Esophagus mucosa (tissue), 1 donor: ENCODE results near the gene DNAH6. TPM values are rescaled to one million over a fixed set of nuclear protein-coding genes. Genes with fewer than 3 reads are reported as not detected.
A peak's percentile ranks its signal among the peaks of the same experiment; 100 is the strongest.

ENCODE experiments used
- ATAC-seq: fragments of 200-7000 bp; cut with Tn5 transposase; one replicate; pipeline ENCODE4 v1.9.1; 2020
- total RNA-seq: library from RNA; stranded (reverse); gene quantifications from one replicate; pipeline ENCODE4 v1.2.4, GENCODE V29; 2023
- donor health status: DM: yes; HTN: yes; CAD: no.

DNAH6 gene
- total RNA-seq, 1 donor from 2014 or later, result 0.04 TPM

GRCh38 chr2:84631047-84631446 lies 114.7 kb downstream of the DNAH6 start:
- ATAC-seq, result peak; percentile 59

GRCh38 chr2:84631985-84632384 lies 115.7 kb downstream of the DNAH6 start:
- no peak for ATAC-seq

GRCh38 chr2:84636080-84636971 lies 120.0 kb downstream of the DNAH6 start:
- ATAC-seq, result no peak

GRCh38 chr2:84639751-84640150 lies 123.5 kb downstream of the DNAH6 start:
- no peak for ATAC-seq

- ATAC-seq, result no peak
These were observed 124.1 kb downstream of the DNAH6 start for GRCh38 chr2:84640411-84640810.

- no peak for ATAC-seq
These were observed 124.7 kb downstream of the DNAH6 start for GRCh38 chr2:84641021-84641420.

GRCh38 chr2:84643991-84644390 lies 127.7 kb downstream of the DNAH6 start:
- no peak for ATAC-seq

GRCh38 chr2:84646514-84646913 lies 130.2 kb downstream of the DNAH6 start:
- ATAC-seq, result no peak

- no peak for ATAC-seq
These were observed 131.0 kb downstream of the DNAH6 start for GRCh38 chr2:84647267-84647666.

- no peak for ATAC-seq
These were observed 132.8 kb downstream of the DNAH6 start for GRCh38 chr2:84649058-84649457.

GRCh38 chr2:84649487-84650142 lies 133.3 kb downstream of the DNAH6 start:
- ATAC-seq, result no peak

- no peak for ATAC-seq
These were observed 136.1 kb downstream of the DNAH6 start for GRCh38 chr2:84652431-84652830.

GRCh38 chr2:84653302-84653701 lies 137.0 kb downstream of the DNAH6 start:
- no peak for ATAC-seq

- no peak for ATAC-seq
These were observed 138.1 kb downstream of the DNAH6 start for GRCh38 chr2:84654414-84654813.

- ATAC-seq, result no peak
These were observed 152.8 kb downstream of the DNAH6 start for GRCh38 chr2:84669122-84669521.

GRCh38 chr2:84674099-84674498 lies 157.8 kb downstream of the DNAH6 start:
- no peak for ATAC-seq

GRCh38 chr2:84674586-84674985 lies 158.3 kb downstream of the DNAH6 start:
- no peak for ATAC-seq

- no peak for ATAC-seq
These were observed 160.0 kb downstream of the DNAH6 start for GRCh38 chr2:84676295-84676694.

GRCh38 chr2:84678214-84678613 lies 161.9 kb downstream of the DNAH6 start:
- no peak for ATAC-seq

- no peak for ATAC-seq
These were observed 170.6 kb downstream of the DNAH6 start for GRCh38 chr2:84686783-84687476.

GRCh38 chr2:84687498-84688149 lies 171.3 kb downstream of the DNAH6 start:
- ATAC-seq, result no peak

GRCh38 chr2:84690225-84690624 lies 173.9 kb downstream of the DNAH6 start:
- ATAC-seq, result no peak

GRCh38 chr2:84694088-84694622 lies 177.9 kb downstream of the DNAH6 start:
- ATAC-seq, result no peak
